Measurements from ENCODE around the gene NDUFB7.

DNA sequence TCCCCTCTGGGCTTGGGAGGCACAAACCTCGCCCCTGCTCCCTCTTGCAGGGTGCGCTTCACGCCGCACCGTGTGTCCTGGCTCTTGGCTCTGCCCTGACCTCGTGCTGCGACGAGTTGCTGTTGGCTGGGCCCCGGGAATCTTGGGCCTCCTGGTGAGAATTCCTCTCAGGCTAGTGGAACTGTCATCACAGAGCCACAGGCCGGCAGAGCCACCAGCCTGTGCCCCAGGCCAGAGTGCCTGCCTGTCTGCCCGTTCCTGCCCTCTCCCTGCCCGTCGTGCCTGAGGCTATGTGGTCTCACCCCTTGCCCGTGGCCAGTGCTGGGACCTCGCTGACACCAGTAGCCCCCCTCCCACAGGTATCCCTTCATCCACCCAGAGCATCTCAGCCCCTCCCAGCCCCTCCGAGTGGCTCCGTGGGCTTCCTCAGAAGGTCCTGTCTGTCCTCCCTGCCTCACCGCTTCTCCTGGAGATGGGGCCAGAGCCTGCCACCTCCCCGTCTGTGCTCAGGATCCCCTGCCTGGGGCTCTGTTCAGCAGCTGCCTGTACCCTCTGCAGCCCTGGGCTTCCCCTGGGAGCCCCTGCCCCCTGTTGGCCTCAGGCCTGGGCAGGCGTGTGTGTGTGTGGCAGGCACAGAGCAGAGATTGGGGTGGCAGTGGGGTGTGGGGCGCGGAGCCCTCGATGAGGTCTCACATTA lies 13.3 kb downstream of the NDUFB7 start:
- TF ChIP-seq, protein P1, sequence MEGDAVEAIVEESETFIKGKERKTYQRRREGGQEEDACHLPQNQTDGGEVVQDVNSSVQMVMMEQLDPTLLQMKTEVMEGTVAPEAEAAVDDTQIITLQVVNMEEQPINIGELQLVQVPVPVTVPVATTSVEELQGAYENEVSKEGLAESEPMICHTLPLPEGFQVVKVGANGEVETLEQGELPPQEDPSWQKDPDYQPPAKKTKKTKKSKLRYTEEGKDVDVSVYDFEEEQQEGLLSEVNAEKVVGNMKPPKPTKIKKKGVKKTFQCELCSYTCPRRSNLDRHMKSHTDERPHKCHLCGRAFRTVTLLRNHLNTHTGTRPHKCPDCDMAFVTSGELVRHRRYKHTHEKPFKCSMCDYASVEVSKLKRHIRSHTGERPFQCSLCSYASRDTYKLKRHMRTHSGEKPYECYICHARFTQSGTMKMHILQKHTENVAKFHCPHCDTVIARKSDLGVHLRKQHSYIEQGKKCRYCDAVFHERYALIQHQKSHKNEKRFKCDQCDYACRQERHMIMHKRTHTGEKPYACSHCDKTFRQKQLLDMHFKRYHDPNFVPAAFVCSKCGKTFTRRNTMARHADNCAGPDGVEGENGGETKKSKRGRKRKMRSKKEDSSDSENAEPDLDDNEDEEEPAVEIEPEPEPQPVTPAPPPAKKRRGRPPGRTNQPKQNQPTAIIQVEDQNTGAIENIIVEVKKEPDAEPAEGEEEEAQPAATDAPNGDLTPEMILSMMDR (IDR thresholded peaks at IDR 0.05) = no peak
- TF ChIP-seq, protein P2, sequence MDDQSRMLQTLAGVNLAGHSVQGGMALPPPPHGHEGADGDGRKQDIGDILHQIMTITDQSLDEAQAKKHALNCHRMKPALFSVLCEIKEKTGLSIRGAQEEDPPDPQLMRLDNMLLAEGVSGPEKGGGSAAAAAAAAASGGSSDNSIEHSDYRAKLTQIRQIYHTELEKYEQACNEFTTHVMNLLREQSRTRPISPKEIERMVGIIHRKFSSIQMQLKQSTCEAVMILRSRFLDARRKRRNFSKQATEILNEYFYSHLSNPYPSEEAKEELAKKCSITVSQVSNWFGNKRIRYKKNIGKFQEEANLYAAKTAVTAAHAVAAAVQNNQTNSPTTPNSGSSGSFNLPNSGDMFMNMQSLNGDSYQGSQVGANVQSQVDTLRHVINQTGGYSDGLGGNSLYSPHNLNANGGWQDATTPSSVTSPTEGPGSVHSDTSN (IDR thresholded peaks at IDR 0.05) = no peak
- TF ChIP-seq, protein P3, sequence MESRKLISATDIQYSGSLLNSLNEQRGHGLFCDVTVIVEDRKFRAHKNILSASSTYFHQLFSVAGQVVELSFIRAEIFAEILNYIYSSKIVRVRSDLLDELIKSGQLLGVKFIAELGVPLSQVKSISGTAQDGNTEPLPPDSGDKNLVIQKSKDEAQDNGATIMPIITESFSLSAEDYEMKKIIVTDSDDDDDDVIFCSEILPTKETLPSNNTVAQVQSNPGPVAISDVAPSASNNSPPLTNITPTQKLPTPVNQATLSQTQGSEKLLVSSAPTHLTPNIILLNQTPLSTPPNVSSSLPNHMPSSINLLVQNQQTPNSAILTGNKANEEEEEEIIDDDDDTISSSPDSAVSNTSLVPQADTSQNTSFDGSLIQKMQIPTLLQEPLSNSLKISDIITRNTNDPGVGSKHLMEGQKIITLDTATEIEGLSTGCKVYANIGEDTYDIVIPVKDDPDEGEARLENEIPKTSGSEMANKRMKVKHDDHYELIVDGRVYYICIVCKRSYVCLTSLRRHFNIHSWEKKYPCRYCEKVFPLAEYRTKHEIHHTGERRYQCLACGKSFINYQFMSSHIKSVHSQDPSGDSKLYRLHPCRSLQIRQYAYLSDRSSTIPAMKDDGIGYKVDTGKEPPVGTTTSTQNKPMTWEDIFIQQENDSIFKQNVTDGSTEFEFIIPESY (IDR thresholded peaks at IDR 0.05; ENCODE audit: borderline replicate concordance, low read depth) = no peak
- TF ChIP-seq TEAD4 (IDR thresholded peaks at IDR 0.05; ENCODE audit: borderline replicate concordance, insufficient read depth) (no peak), JUND (IDR thresholded peaks at IDR 0.05) (no peak)
